IPS-NIHi11 (cell line): Measurements from ENCODE around the gene RNLS.

Experiments used
- DNase-seq: peaks from one replicate; pipeline ENCODE4 v3.0.0; 2012; ENCODE audit warnings: mixed read lengths, low spot score

Gene RNLS

DNA sequence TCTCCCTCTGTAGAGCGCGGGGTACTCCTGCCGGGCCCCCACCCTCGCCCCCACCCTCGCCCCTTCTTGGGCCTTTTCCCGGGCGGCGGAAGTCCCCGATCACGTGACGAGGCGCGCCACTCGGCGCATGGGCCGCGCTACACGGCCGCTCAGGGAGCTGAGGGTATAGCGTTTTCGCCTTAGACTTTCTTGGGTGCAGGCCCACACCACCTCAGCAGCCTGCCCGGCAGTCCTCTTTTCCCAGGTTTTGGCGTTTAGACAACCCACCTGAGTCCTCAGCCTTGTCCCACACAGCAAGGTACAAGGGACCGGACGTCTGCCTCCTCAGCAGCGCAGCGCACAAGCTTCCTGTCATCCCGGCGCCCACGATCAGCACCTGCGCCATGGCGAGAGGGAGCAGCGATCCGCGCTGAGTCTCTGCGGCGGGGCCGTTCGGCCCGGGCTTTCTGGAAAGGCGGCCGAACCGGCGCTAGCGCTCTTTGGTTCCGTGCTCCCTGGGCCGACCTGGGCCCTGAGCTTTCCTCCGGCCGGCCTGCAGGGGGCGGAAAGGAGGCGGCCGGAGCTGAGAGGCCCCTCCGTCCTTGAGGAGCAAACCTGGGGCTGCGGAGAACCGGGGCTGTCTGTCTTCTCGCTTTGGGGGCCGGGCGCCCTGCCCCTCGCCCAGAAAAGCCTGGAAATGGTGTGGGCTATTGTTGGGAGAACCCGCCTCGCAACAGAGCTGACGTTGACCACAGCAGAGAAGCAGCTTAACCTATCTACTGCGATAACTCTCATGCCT lies at the start of gene RNLS:
Gene RNLS (minus strand): TSS at position 513 of the 778 bp plus-strand sequence.
- peak; percentile 65 for DNase-seq

DNA sequence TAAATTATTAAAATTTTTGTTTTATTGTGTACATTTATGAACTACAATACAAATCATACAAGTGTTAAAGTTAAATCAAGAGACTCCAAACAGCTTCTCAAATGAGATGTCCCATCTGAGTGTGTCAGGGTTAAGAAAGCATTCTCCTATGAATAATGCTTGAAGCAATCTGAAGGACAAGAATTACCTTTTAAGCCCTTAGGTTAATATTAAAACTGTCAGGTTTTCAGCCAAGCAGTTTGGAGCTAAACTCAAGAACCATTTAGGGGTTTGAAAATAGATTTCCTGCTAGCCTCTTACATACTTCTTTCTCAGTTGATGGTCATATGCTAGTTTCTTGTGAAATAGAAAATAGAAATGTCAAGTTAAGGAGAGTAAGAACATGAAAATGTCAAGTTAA lies 41.7 kb upstream of the RNLS start:
- no peak for DNase-seq

DNA sequence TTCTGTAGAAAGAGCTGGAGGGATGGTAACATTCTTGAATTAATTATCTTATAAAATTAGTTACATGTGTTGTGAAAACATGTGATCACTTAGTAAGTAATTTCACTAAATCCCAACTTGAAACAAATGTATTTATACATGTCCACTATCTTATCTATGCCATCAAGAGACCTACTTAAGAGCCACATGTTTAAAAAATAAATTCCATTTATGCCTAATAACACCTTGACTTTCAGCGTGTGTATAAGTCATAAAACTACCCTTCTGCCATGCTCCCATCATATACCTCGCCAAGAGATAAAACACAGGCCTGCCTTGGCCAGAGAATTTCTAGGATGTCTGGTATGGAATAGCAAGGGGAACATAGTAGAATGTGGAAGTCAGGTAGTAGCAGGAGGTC lies 40.7 kb upstream of the RNLS start:
- DNase-seq: no peak

DNA sequence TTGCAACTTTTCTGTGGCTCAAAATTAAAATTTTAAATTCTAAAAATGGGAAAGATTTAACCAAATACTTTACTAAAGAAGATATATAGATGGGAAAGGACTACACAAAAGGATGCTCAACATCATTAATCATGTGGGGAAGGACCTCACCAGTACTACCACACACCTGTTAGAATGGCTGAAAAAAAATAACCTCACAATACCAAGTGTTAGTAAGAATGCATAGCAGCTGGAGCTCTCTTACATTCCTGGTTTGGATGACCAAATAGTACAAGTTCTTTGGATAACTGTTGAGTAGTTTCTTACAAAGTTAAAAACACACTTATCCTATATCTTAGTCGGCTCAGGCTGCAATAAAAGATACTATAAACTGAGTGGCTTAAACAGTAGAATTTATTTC lies 37.3 kb upstream of the RNLS start:
- DNase-seq: no peak

DNA sequence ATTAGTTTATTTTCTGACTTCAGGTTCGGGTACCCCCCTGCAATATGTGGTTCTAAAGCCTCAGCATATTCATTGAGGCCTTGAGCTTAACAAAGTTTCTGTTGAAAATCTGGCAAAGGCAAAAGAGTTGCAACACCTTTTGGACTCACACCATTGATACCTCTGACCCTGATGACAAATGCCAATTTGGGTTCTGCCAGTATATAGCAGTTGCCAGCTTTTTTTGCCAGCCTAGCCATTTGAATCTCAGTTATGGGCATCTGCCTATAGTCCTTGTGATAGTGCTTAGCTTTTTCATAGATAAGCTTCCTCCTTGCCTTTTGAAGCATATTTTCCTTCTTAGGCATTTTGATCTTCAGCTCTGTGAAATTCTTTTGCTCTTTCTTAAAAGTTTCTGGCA lies 35.4 kb upstream of the RNLS start:
- DNase-seq: no peak

DNA sequence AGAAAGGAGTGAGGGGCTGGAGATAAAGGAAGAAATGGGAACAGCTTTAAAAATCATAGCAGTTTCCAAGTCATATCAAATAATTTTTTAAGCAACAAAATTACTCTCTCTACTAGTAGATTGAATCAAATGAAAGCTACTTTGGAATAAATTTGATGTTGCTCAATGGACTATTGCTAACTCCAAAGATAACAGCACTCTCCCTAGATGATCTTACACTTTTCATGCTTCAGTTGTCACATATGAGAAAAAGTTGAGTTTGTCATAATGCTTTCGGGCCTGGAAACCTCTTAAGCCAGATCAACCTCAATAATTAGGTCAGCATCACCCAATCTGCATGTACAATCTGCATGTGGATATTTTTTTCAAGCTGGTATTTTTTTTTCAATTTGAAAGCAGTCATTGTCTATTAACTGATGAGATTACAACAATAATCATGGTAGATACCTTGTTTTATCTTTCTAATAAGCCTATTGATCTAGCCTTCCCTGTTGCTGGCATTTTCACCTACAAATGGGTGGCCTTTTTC lies 34.7 kb upstream of the RNLS start:
- no peak for DNase-seq

DNA sequence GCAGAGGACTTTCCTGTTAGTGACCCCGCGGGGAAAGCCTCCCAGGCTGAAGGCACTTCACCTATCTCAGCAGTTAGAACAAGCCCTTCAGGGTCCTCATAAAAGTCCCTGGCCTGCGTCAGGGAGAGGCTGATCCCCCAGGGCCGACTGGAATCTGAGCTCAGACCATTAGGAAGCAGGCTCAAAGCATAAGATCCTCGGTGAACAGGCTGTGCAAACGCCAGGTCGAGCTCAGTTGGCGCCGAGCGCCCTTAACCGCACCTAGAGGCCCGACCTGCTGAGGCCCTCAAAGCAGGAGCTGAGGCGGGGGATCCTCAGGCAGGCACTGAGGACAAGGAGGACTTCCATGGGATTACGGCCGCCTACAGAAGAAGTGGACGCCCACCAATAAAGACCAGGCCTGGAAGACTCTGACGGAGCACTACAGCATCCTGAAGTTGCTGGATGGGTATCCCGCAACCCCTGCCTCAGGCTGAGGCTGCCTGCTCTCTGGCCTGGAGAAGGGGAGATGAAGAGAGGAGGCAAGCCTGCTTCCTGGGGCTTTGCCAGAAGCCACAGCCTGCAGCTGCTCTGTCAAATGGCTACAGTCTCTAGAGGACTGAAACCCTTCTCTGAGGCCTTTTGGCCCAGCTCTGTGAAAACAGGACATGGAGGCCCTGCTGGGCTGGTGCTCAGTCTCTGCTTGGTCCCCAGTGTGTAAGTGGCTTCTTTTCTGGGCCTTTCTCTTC lies 33.3 kb upstream of the RNLS start:
- no peak for DNase-seq

DNA sequence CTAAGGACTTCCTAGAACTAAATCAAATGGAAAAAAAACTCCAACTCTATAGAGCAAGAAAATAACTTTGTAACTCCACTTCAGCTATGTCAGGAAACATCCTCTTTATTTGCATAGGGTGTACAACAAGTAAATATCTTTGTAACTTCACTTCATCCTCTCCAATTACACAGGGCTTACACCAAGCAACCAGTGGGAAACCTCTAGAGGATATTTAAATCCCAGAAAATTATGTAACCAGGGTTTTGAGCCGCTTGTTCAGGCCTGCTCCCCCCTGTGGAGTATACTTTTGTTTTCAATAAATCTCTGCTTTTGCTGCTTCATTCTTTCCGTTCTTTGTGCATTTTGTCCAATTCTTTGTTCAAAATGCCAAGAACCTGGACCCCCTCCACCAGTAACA lies 25.7 kb upstream of the RNLS start:
- DNase-seq: no peak

DNA sequence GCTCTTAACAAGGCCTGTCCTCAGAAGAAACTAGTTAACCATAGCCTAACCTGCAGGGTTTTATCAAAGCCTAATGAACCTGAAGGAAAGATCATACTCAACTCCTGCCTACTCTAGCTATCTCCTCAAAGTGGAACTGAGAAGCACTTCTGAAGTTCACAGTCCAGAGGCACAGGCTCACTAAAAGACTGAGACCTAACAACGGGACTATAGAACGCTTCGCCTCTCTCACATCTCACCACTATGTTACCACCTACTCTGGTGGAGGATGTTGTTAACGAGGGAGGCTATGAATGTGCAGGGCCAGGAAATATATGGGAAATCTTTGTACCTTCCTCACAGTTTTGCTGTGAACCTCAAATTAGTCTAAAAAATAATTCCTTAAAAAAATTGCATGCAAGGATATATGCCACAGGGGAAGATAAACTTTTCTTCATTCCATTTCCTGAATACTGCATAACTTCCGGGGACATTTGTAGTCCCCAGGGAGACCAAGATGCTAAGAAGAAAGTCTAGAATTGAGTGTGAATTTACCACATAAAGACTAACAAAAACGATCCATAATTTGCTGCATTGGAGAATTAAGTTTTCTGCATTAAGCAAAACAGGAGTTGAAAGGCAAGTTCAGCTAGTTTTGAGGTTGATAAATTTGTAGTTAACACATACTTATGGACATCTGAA lies 25.1 kb upstream of the RNLS start:
- no peak for DNase-seq

DNA sequence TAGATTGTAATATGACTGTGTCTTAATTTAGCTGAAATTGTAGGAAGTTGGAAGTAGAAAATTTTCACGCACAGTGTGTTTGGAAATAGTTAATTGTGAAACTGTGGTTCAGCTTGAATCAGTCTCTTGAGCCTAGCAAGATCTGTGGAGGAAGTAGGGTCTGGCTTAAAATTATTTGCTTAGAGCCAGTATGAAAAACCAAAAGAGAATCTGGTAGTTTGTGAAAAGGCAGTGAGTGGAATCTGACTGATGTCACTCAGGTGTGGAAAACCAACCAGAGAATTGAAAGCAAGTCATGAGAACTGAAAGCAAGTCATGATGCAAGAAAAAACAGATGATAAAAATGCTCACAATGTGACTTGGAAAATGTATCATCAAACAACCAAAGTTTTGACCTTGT lies 14.9 kb upstream of the RNLS start:
- DNase-seq: no peak

DNA sequence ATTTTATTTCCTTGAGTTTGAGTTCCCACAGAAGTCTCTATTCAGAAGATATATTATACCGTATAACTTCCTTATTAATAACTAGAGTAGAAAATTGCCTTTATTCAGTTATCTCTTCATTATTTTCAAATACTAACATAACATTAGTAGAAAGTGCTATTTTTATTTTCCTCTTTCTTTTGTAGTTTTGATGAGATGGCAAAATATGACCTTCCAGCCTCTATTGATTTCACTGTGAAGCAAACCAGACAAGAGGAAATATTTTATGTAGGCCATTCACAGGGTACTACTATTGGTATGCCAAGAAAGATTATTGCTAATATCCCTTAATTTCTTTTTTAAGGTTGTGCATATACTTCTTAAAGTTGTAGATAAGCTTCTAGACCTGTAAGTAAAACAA lies 11.4 kb upstream of the RNLS start:
- no peak for DNase-seq

DNA sequence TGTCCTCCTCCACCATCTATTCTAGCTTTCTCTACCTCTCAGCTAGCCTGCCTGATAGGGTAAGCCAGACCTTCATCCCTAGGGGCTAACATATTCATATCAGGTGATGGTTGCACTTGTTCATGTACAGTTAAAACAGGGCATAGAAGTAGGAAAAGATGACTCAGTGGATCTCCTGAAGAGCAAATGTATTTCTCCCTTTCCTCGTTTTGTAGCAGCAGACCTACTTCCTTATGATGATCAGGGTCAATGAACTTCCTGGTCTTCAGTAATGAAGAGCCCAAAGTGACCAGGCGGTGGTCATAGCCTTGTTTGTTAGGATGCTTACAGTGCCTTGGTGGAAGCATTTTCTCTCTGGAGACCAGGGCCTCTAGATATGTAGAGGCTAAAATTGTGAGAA lies 9.8 kb upstream of the RNLS start:
- no peak for DNase-seq

DNA sequence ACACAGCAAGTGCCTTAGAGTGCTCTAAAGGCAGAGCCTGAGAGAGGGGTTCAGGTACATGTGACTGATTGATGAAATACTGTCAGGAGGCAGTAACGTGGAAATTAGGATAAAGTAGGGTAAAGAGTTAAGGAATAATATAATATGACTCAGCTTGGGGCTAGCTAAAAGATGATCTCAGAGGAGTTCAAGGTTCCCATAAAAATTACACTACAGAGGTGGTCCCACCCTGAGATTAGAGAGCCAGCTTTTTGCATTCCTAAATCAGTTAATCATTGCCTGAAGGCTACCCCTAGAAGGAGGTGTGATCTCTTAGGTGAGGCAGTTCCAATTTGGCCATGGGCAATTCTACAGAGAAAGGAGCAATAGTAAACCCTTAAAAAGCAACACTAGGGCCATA lies 9.3 kb upstream of the RNLS start:
- DNase-seq: no peak

DNA sequence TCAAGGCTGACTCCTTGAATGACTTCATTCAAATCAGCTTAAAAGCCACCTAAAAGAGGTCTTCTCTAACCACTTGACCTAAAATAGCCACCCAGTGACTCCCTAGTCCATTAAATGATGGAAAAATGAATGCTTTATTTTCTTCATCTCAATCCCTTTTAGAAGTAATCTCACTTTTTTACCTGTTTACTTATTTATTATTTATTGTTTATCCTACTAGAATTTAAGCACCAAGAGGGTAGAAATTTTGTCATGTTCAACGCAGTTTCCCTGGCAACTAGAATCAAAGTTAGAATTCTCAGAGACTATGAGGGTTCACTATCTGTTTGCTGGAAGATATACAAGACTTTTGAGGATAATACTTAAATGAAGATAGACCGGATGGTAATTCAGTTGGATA lies 3.3 kb upstream of the RNLS start, which contains the start of gene LIPJ:
Gene LIPJ (plus strand): TSS at position 301 of the 400 bp plus-strand sequence. CDS start 3,926 bp downstream, outside the sequence.
- no peak for DNase-seq

DNA sequence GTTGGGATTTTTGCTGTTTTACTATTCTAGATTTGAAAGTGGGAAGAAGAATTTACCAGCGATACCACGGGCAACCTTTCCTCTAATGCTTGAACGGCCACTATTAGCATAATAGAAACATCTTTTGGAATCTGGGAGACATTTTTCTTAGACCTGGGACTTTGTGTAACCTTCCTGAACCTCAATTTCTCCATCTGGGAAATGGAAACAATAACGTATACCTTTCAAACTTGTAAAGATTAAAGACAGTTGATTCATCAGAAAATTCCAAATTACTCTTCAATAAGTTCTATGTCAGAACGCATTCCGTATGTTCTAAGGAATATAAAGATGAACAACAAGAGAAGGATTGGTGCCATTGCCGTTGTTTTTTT lies 453 bp upstream of the RNLS start:
- DNase-seq: no peak

DNA sequence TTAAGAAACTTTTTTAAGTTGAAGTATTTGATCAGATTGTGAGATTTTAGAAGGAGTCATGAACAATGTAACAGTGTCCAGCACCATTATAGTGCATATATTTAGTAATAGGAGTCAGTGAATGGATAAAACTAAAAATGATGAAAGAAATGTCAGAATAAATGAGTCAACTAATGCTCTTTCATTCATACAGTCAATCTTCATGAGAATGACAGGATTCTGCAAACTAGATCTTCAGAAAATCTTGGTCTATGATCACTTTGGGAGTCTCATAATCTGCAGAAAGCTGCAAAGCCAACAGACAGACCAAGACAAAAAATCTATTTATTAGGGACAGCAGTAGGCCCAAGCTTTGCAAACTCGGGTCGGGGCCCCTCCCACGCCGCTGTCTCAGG lies 710 bp downstream of the RNLS start:
- no peak for DNase-seq

DNA sequence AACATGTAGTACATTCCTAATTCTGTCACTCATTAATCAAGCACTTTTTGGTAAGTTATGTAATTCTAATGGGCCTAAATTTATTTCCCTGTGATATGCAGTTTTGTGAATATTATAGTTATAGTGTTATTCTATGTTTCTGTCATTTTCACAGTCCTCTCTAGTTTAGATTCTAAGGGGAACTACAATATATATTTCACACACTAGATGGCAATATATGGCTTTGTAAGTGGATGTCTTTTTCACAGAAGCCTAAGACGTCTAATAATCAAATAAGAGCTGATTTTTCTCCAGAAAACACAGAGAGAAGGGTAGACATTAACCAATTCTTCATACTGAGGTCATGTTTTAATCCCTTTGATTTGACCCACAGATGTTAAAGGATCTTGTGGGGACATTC lies 18.0 kb downstream of the RNLS start:
- peak; percentile 21 for DNase-seq

DNA sequence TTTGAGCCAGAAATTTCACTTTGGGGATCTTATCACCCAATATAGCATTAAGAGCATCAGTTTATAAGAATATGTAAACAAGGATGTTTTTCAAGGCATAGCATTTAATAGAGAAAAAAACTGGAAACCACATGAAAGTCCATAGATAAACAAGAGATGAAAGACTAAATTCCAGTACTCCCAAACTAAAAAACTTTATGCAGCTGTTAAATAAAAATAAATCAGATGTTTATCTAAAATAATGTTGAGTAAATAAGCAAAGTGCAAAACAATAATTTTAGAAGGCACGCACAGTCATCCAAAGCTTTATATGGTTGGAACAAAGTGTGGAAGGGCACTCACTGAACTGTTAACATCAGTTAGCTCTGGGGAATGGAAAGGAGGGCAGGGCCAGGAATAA lies 21.0 kb downstream of the RNLS start:
- no peak for DNase-seq

DNA sequence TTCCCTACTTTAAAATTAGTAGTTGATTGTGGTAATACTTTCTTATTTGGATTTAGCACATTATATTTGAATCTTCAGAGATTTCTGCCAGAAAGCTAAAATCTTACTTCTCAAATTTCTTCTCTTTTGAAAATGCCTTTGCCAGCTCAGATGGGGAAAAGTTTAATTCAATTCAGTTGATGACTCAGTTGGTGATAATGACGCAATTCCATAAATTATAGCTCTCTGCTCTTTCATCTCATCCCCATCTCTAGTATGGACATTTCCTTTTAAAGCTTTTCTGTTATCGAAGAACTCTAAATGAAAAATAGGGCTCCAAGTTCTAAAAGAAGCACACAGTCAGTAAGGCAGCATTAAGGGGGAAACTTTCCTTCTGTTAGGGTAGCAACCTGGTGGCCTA lies 25.5 kb downstream of the RNLS start:
- DNase-seq: no peak

DNA sequence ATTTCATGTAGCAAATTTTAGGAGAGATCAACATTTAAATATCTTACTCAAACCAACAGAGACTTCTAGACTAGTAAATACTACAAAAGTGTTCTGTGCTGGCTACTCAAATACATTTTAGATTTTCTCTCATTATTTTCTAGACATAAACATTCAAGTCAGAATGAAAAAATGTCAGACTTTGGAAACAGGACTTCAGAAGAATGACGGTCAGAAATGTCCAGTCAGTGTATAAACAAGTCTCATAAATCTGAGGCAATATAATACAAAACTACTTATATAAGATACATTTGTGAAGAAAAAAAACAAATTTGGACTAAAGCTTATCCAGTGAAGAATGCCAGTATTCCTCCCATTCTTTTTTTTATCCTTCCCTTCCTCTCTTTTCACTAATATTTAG lies 25.9 kb downstream of the RNLS start:
- DNase-seq: no peak

DNA sequence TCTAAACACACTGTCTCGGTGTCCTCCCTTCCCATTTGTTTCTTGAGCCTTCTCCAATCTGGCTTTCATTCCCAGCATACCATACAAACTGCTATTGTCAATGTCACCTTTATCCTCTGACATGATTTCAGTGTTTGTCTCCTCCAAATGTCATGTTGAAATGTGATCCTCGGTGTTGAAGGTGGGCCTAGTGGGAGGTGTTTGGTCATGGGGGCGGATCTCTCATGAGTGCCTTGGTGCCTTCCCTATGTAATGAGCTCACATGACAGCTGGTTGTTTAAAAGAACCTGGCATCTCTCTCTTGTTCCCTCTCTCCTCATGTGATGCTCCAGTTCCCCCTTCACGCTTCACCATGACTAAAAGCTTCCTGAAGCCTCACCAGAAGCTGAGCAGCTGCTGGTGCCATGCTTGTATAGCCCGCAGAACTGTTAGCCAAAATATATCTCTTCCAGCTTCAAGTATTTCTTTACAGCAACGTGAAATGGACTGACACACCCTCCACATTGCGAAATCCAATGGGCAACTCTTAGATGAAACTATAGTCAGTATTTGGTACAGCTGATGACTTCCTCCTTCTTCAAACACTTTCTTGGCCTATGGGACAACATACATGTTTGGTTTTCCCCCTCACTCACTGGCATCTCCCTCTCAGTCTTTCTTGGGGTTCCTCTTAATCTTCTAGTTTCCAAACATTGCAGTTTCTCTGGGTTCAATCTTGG lies 27.8 kb downstream of the RNLS start:
- DNase-seq: no peak

DNA sequence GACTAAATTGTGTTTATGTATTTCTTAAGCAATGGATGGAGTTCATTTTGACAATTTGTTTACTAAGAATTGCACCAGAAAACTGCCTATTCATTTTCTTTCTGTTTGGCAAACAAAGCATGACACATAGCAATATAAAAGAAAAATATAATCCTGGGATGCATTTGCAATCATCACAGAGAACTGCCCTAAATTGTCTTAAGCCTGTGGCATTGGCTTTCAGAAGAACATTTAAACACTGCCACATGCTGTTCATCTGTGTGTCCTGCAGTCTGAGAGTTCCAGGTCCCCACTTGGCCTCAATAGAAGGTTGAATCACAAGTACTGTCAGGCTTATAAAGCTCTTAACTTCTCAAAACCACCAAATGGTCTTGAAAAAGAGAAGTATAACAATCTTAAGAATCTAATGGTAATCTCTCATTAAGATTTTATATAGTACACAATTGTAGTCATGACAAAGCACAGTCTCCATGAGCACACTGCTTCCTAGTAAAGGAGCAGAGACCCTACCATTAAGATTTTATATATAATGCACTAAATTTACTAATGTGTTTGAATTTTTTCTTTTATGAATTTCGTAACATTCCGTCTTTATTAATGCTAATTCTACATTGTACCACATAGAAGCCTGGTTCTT lies 29.9 kb downstream of the RNLS start:
- DNase-seq: peak; percentile 48
